ENCODE results near the gene CFAP100. TPM values are rescaled to one million over a fixed set of nuclear protein-coding genes. Genes with fewer than 3 reads are reported as not detected.

CFAP100 gene
- total and polyA plus RNA-seq, 10 donors = not detected

DNA sequence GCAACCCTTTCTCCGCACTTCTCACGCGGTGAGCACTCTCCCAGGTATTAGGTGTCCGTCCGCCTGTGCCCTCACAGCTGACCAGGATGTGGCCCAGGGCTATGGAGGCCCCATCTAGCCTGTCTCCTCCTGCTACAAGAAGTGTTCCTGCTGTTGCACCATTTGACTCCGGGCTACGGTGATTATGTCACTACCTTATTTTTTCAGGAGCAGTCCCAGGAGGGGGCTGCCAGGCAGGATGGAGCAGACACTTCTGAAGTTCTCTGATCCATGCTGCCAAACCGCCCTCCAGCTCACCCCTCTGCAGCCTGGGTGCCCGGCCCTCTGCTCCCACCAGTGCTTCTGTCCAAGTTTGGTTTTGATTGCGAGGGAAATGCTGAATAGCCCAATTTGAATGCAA, 44.0 kb downstream of the CFAP100 start:
- DNase-seq = peak; percentile 40
- H3K27me3 ChIP-seq (replicated peaks in 1 of 7) = no peaks in the 10 kb centered on the region
- 91 to 97% (median 94%) methylated on average over 10 of the region's 10 CpGs for WGBS, 5 donors
- no peak overlapping the region for H3K4me3 ChIP-seq
- no peak overlapping the region for H3K27ac ChIP-seq
- intact Hi-C loops (cut with DNase I; ENCODE audit: low total_unique reads) = no loop called here
- peaks cover 0 to 13% (median 0%) of the 10 kb centered on the region in 6 donors for H3K4me1 ChIP-seq
- H3K9me3 ChIP-seq = no peaks in the 10 kb centered on the region
- H3K36me3 ChIP-seq = peaks cover 0 to 99% (median 62%) of the 10 kb centered on the region in 6 donors
- TF ChIP-seq, protein P1, sequence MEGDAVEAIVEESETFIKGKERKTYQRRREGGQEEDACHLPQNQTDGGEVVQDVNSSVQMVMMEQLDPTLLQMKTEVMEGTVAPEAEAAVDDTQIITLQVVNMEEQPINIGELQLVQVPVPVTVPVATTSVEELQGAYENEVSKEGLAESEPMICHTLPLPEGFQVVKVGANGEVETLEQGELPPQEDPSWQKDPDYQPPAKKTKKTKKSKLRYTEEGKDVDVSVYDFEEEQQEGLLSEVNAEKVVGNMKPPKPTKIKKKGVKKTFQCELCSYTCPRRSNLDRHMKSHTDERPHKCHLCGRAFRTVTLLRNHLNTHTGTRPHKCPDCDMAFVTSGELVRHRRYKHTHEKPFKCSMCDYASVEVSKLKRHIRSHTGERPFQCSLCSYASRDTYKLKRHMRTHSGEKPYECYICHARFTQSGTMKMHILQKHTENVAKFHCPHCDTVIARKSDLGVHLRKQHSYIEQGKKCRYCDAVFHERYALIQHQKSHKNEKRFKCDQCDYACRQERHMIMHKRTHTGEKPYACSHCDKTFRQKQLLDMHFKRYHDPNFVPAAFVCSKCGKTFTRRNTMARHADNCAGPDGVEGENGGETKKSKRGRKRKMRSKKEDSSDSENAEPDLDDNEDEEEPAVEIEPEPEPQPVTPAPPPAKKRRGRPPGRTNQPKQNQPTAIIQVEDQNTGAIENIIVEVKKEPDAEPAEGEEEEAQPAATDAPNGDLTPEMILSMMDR (IDR thresholded peaks at IDR 0.05 in 8 of 11, conservative IDR thresholded peaks at IDR 0.05 in 3 of 11) = no peak
- TF ChIP-seq POLR2A (IDR thresholded peaks at IDR 0.05) = no peak
- no peak for TF ChIP-seq POLR2AphosphoS5 (IDR thresholded peaks at IDR 0.05)

DNA sequence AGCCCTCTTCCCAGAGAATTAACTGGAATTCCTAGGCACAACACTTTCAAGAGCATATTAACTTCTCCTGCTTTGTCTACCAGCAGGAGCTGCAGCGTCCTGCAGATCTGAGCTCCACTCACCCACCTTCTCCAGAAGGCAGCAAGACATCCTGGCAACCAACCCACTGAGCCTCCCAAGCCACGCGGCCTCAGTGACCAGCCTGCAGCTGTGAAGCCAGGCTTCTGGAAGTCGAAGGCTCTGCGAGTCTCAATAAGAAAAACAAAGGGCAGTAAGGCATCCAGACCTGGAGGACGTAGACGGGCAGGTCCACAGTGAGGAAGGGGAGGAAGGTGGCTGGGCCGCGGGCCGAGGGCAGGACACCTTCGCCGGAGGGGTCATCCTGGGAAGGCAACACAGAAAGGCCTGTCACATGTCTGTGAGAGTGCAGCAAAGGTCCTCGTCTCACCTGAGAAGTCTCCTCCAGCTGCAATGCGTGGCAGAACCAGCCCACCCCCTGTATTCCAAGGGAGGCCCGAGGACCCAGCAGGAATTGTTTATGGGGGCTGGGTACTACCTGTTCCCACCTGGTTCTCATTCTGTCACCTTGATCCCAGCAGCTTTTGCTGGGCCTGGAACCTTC, 44.7 kb downstream of the CFAP100 start:
- Histone ChIP-seq H3K4me3 (no peak overlapping the region), H3K36me3 (peaks cover 0 to 95% (median 62%) of the 10 kb centered on the region in 6 donors), H3K9me3 (no peaks in the 10 kb centered on the region), H3K27ac (no peak overlapping the region), H3K4me1 (peaks cover 0 to 13% (median 0%) of the 10 kb centered on the region in 6 donors), H3K27me3 (replicated peaks in 1 of 7) (no peaks in the 10 kb centered on the region)
- WGBS, 5 donors = 89 to 97% (median 94%) methylated on average over 14 to 15 of the region's 15 CpGs
- intact Hi-C loops (cut with DNase I; ENCODE audit: low total_unique reads) = no loop called here
- peak; percentile 56 for DNase-seq
- TF ChIP-seq POLR2AphosphoS5 (IDR thresholded peaks at IDR 0.05) = no peak
- TF ChIP-seq POLR2A (IDR thresholded peaks at IDR 0.05) = no peak
- TF ChIP-seq, protein P1 (IDR thresholded peaks at IDR 0.05 in 8 of 11, conservative IDR thresholded peaks at IDR 0.05 in 3 of 11) = no peak

DNA sequence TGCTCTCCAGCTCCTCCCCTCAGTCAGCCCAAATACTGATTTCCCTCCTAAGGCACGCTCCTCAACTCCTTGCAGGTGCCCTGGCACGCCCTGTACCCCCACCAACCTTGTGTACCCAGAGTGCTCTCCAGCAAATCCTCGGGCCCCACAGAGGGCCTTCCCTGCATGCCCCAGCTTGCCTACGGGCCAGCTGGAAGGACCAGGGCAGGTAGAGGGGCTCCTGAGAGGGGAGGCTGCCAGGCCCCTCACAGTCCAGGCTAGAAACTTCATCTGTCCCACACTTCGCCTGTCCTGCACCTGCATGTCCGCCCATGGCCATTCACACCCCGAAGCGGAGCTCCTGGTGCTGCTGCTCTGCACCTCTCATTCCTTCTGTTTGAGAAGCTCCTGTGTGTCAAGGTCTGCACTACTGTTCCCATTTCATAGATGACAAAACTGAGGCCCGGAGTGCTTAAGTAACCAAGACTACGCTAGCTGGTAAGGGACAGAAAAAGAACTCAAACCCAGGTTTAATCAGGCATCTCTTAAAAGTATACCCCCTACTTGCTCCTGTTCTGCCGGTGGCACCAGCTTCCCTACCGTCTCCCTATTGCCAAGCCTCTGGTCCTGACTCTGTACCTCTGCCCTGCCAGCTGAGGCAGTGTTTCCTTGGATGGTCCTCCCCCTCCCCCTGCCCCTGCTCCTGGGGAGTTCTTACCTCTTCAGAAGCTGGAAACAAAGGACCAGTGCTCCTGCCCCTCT, 45.4 kb downstream of the CFAP100 start:
- Histone ChIP-seq H3K27me3 (replicated peaks in 1 of 7) (no peaks in the 10 kb centered on the region), H3K36me3 (peaks cover 0 to 93% (median 59%) of the 10 kb centered on the region in 6 donors), H3K9me3 (no peaks in the 10 kb centered on the region), H3K27ac (no peak overlapping the region), H3K4me1 (peaks cover 0 to 17% (median 0%) of the 10 kb centered on the region in 6 donors), H3K4me3 (no peak overlapping the region)
- intact Hi-C loops (cut with DNase I; ENCODE audit: low total_unique reads) = no loop called here
- peak; percentile 39 for DNase-seq
- WGBS, 5 donors = 89 to 96% (median 94%) methylated on average over 11 to 12 of the region's 12 CpGs
- TF ChIP-seq, protein P1 (IDR thresholded peaks at IDR 0.05 in 8 of 11, conservative IDR thresholded peaks at IDR 0.05 in 3 of 11) = no peak
- TF ChIP-seq POLR2A (IDR thresholded peaks at IDR 0.05) = no peak
- TF ChIP-seq POLR2AphosphoS5 (IDR thresholded peaks at IDR 0.05) = no peak

DNA sequence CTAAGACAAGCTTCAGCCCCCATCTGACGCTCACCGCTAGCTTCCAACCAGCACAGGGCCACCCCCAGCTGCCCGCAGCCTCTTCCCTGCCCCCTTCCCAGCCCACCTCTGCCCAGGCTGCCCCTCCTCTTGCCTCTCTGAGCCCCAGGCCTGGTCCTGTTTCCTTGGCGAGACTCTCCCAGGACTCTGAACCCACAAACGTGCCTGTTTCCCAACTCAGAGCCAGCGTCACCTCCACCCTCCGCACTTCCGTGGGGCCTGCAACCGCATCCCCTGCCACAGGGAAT, 45.9 kb downstream of the CFAP100 start:
- H3K27me3 ChIP-seq (replicated peaks in 1 of 7) = no peaks in the 10 kb centered on the region
- peak in 1 of 3 donors; percentile 2 for TF ChIP-seq POLR2AphosphoS5 (IDR thresholded peaks at IDR 0.05)
- TF ChIP-seq, protein P1 (IDR thresholded peaks at IDR 0.05 in 8 of 11, conservative IDR thresholded peaks at IDR 0.05 in 3 of 11) = no peak
- no peak overlapping the region for H3K4me3 ChIP-seq
- H3K4me1 ChIP-seq = peaks cover 0 to 18% (median 0%) of the 10 kb centered on the region in 6 donors
- no peaks in the 10 kb centered on the region for H3K9me3 ChIP-seq
- DNase-seq = peak; percentile 28
- WGBS, 5 donors = 90 to 98% (median 94%) methylated on average over 9 of the region's 9 CpGs
- H3K36me3 ChIP-seq = peaks cover 0 to 93% (median 53%) of the 10 kb centered on the region in 6 donors
- H3K27ac ChIP-seq = no peak overlapping the region
- intact Hi-C loops (cut with DNase I; ENCODE audit: low total_unique reads) = no loop called here
